IPS-18a (cell line): ENCODE measurements around the gene C10orf105.

Experiments used
- H3K27ac ChIP-seq: one replicate; pipeline ENCODE4 v1.5.1; 2013; ENCODE audit warnings: low read length
- H3K27me3 ChIP-seq: one replicate; pipeline ENCODE4 v1.6.1; 2013; ENCODE audit warnings: mild to moderate bottlenecking, low read length; ENCODE audit not compliant: control insufficient read depth, insufficient read depth
- H3K36me3 ChIP-seq: one replicate; pipeline ENCODE4 v1.6.1; 2013; ENCODE audit warnings: low read depth, low read length; ENCODE audit not compliant: control insufficient read depth
- H3K4me1 ChIP-seq: one replicate; pipeline ENCODE4 v1.6.1; 2013; ENCODE audit warnings: low read depth, low read length; ENCODE audit not compliant: control insufficient read depth
- H3K4me3 ChIP-seq: one replicate; pipeline ENCODE4 v1.5.1; 2013; ENCODE audit warnings: low read length
- H3K9ac ChIP-seq: one replicate; pipeline ENCODE4 v1.6.1; 2013; ENCODE audit warnings: mild to moderate bottlenecking, low read length, moderate library complexity
- H3K9me3 ChIP-seq: one replicate; pipeline ENCODE4 v1.6.1; 2013; ENCODE audit warnings: low read depth, low read length; ENCODE audit not compliant: control insufficient read depth

C10orf105 gene

GRCh38 chr10:71690094-71690720 lies 29.4 kb downstream of the C10orf105 start:
- H3K9ac ChIP-seq, result no peak overlapping the region
- no peaks in the 10 kb centered on the region for H3K36me3 ChIP-seq
- H3K4me1 ChIP-seq, result peaks cover 15% of the 10 kb centered on the region
- H3K4me3 ChIP-seq, result no peak overlapping the region
- H3K27me3 ChIP-seq, result no peaks in the 10 kb centered on the region
- H3K9me3 ChIP-seq, result no peaks in the 10 kb centered on the region
- H3K27ac ChIP-seq, result no peak overlapping the region

- no peaks in the 10 kb centered on the region for H3K9me3 ChIP-seq
- no peaks in the 10 kb centered on the region for H3K27me3 ChIP-seq
- peaks cover 16% of the 10 kb centered on the region for H3K4me1 ChIP-seq
- no peaks in the 10 kb centered on the region for H3K36me3 ChIP-seq
- H3K27ac ChIP-seq, result no peak overlapping the region
- H3K9ac ChIP-seq, result no peak overlapping the region
- H3K4me3 ChIP-seq, result no peak overlapping the region
Measured at GRCh38 chr10:71688256-71688655, 31.3 kb downstream of the C10orf105 start.

- no peak overlapping the region for H3K27ac ChIP-seq
- H3K36me3 ChIP-seq, result no peaks in the 10 kb centered on the region
- H3K9ac ChIP-seq, result no peak overlapping the region
- no peaks in the 10 kb centered on the region for H3K9me3 ChIP-seq
- peaks cover 16% of the 10 kb centered on the region for H3K4me1 ChIP-seq
- no peaks in the 10 kb centered on the region for H3K27me3 ChIP-seq
- H3K4me3 ChIP-seq, result no peak overlapping the region
Measured at GRCh38 chr10:71687480-71687879, 32.1 kb downstream of the C10orf105 start.

GRCh38 chr10:71687077-71687476 lies 32.5 kb downstream of the C10orf105 start:
- no peak overlapping the region for H3K27ac ChIP-seq
- peaks cover 16% of the 10 kb centered on the region for H3K4me1 ChIP-seq
- no peak overlapping the region for H3K9ac ChIP-seq
- no peaks in the 10 kb centered on the region for H3K27me3 ChIP-seq
- no peaks in the 10 kb centered on the region for H3K36me3 ChIP-seq
- H3K9me3 ChIP-seq, result no peaks in the 10 kb centered on the region
- H3K4me3 ChIP-seq, result no peak overlapping the region

- no peak overlapping the region for H3K9ac ChIP-seq
- no peaks in the 10 kb centered on the region for H3K36me3 ChIP-seq
- no peaks in the 10 kb centered on the region for H3K9me3 ChIP-seq
- no peak overlapping the region for H3K4me3 ChIP-seq
- no peak overlapping the region for H3K27ac ChIP-seq
- H3K4me1 ChIP-seq, result peaks cover 16% of the 10 kb centered on the region
- H3K27me3 ChIP-seq, result no peaks in the 10 kb centered on the region
Measured at GRCh38 chr10:71685554-71686232, 33.9 kb downstream of the C10orf105 start.

- no peaks in the 10 kb centered on the region for H3K36me3 ChIP-seq
- H3K4me1 ChIP-seq, result peaks cover 16% of the 10 kb centered on the region
- no peak overlapping the region for H3K27ac ChIP-seq
- H3K9me3 ChIP-seq, result no peaks in the 10 kb centered on the region
- no peak overlapping the region for H3K9ac ChIP-seq
- H3K27me3 ChIP-seq, result no peaks in the 10 kb centered on the region
- H3K4me3 ChIP-seq, result no peak overlapping the region
Measured at GRCh38 chr10:71684356-71685173, 35.0 kb downstream of the C10orf105 start.

- H3K9me3 ChIP-seq, result no peaks in the 10 kb centered on the region
- H3K36me3 ChIP-seq, result no peaks in the 10 kb centered on the region
- no peaks in the 10 kb centered on the region for H3K27me3 ChIP-seq
- no peak overlapping the region for H3K4me3 ChIP-seq
- H3K4me1 ChIP-seq, result peaks cover 16% of the 10 kb centered on the region
- no peak overlapping the region for H3K27ac ChIP-seq
- no peak overlapping the region for H3K9ac ChIP-seq
Measured at GRCh38 chr10:71683301-71683700, 36.3 kb downstream of the C10orf105 start.

- H3K9ac ChIP-seq, result no peak overlapping the region
- H3K9me3 ChIP-seq, result no peaks in the 10 kb centered on the region
- H3K27ac ChIP-seq, result no peak overlapping the region
- H3K4me3 ChIP-seq, result no peak overlapping the region
- no peaks in the 10 kb centered on the region for H3K27me3 ChIP-seq
- H3K36me3 ChIP-seq, result no peaks in the 10 kb centered on the region
- H3K4me1 ChIP-seq, result peaks cover 16% of the 10 kb centered on the region
Measured at GRCh38 chr10:71681977-71682376, 37.6 kb downstream of the C10orf105 start.

- Histone ChIP-seq H3K9ac (no peak overlapping the region), H3K9me3 (no peaks in the 10 kb centered on the region), H3K4me1 (no peaks in the 10 kb centered on the region)
Measured at GRCh38 chr10:71679425-71679824, 40.2 kb downstream of the C10orf105 start.

GRCh38 chr10:71678057-71678805 lies 41.3 kb downstream of the C10orf105 start:
- Histone ChIP-seq H3K4me3 (no peak overlapping the region), H3K9ac (no peak overlapping the region), H3K27me3 (no peaks in the 10 kb centered on the region), H3K36me3 (no peaks in the 10 kb centered on the region), H3K27ac (no peak overlapping the region), H3K4me1 (no peaks in the 10 kb centered on the region), H3K9me3 (no peaks in the 10 kb centered on the region)

More at GRCh38 chr10:71679425-71679824, 40.2 kb downstream of the C10orf105 start:
- H3K36me3 ChIP-seq, result no peaks in the 10 kb centered on the region
- H3K27ac ChIP-seq, result no peak overlapping the region
- H3K4me3 ChIP-seq, result no peak overlapping the region
- no peaks in the 10 kb centered on the region for H3K27me3 ChIP-seq

- H3K36me3 ChIP-seq, result no peaks in the 10 kb centered on the region
- H3K9me3 ChIP-seq, result no peaks in the 10 kb centered on the region
- H3K27ac ChIP-seq, result no peak overlapping the region
- H3K9ac ChIP-seq, result no peak overlapping the region
- no peak overlapping the region for H3K4me3 ChIP-seq
- no peaks in the 10 kb centered on the region for H3K27me3 ChIP-seq
- no peaks in the 10 kb centered on the region for H3K4me1 ChIP-seq
Measured at GRCh38 chr10:71677261-71677660, 42.3 kb downstream of the C10orf105 start.
